Measurements from ENCODE around the gene GRM8.

GRM8 gene

GRCh38 chr7:126988022-126988421, 264.7 kb downstream of the GRM8 start:
- Histone ChIP-seq H3K4me2 (ENCODE audit: low read depth, low read length, poor library complexity, severe bottlenecking) (no peak overlapping the region), H4K20me1 (ENCODE audit: insufficient read depth, low read length, poor library complexity, severe bottlenecking) (no peaks in the 10 kb centered on the region), H3K79me2 (ENCODE audit: insufficient read depth, low read length) (no peaks in the 10 kb centered on the region), H3K36me3 (ENCODE audit: insufficient read depth, low read length) (no peaks in the 10 kb centered on the region), H3K9me2 (replicated peaks; ENCODE audit: low read depth, low read length) (no peaks in the 10 kb centered on the region), H2AFZ (ENCODE audit: low read length) (no peak overlapping the region), H3K27me3 (ENCODE audit: insufficient read depth, low read length, poor library complexity, severe bottlenecking) (no peaks in the 10 kb centered on the region), H3K9me3 (ENCODE audit: insufficient read depth, low read depth, low read length) (no peaks in the 10 kb centered on the region), H3K4me1 (ENCODE audit: insufficient read depth, low read length, poor library complexity, severe bottlenecking) (no peaks in the 10 kb centered on the region), H3K4me3 (ENCODE audit: low read length, poor library complexity, severe bottlenecking) (no peak overlapping the region), H3K9ac (ENCODE audit: low read depth, low read length, poor library complexity, severe bottlenecking) (no peak overlapping the region), H3F3A (ENCODE audit: low read depth) (no peaks in the 10 kb centered on the region)
- TF ChIP-seq CTCF (conservative IDR thresholded peaks at IDR 0.05; ENCODE audit: low read length) (no peak), EZH2phosphoT487 (IDR thresholded peaks at IDR 0.05; ENCODE audit: borderline replicate concordance) (no peak)

GRCh38 chr7:126979722-126980121, 273.0 kb downstream of the GRM8 start:
- Histone ChIP-seq H3K27me3 (ENCODE audit: insufficient read depth, low read length, poor library complexity, severe bottlenecking) (no peaks in the 10 kb centered on the region), H3F3A (ENCODE audit: low read depth) (no peaks in the 10 kb centered on the region), H4K20me1 (ENCODE audit: insufficient read depth, low read length, poor library complexity, severe bottlenecking) (no peaks in the 10 kb centered on the region), H3K9me3 (ENCODE audit: insufficient read depth, low read depth, low read length) (no peaks in the 10 kb centered on the region), H2AFZ (ENCODE audit: low read length) (no peak overlapping the region), H3K4me3 (ENCODE audit: low read length, poor library complexity, severe bottlenecking) (no peak overlapping the region), H3K9ac (ENCODE audit: low read depth, low read length, poor library complexity, severe bottlenecking) (no peak overlapping the region), H3K4me2 (ENCODE audit: low read depth, low read length, poor library complexity, severe bottlenecking) (no peak overlapping the region), H3K9me2 (replicated peaks; ENCODE audit: low read depth, low read length) (no peaks in the 10 kb centered on the region), H3K79me2 (ENCODE audit: insufficient read depth, low read length) (no peaks in the 10 kb centered on the region), H3K4me1 (ENCODE audit: insufficient read depth, low read length, poor library complexity, severe bottlenecking) (no peaks in the 10 kb centered on the region), H3K36me3 (ENCODE audit: insufficient read depth, low read length) (no peaks in the 10 kb centered on the region)
- TF ChIP-seq EZH2phosphoT487 (IDR thresholded peaks at IDR 0.05; ENCODE audit: borderline replicate concordance): no peak
- TF ChIP-seq CTCF (conservative IDR thresholded peaks at IDR 0.05; ENCODE audit: low read length): no peak

GRCh38 chr7:126978865-126979264, 273.9 kb downstream of the GRM8 start:
- no peak overlapping the region for H3K4me2 ChIP-seq (ENCODE audit: low read depth, low read length, poor library complexity, severe bottlenecking)

More at GRCh38 chr7:126978865-126979264, 273.9 kb downstream of the GRM8 start:
- no peaks in the 10 kb centered on the region for H3K4me1 ChIP-seq (ENCODE audit: insufficient read depth, low read length, poor library complexity, severe bottlenecking)
- H4K20me1 ChIP-seq (ENCODE audit: insufficient read depth, low read length, poor library complexity, severe bottlenecking): no peaks in the 10 kb centered on the region
- H2AFZ ChIP-seq (ENCODE audit: low read length): no peak overlapping the region
- no peak overlapping the region for H3K4me3 ChIP-seq (ENCODE audit: low read length, poor library complexity, severe bottlenecking)
- H3K36me3 ChIP-seq (ENCODE audit: insufficient read depth, low read length): no peaks in the 10 kb centered on the region
- no peaks in the 10 kb centered on the region for H3K9me2 ChIP-seq (replicated peaks; ENCODE audit: low read depth, low read length)
- H3F3A ChIP-seq (ENCODE audit: low read depth): no peaks in the 10 kb centered on the region
- H3K79me2 ChIP-seq (ENCODE audit: insufficient read depth, low read length): no peaks in the 10 kb centered on the region
- H3K9me3 ChIP-seq (ENCODE audit: insufficient read depth, low read depth, low read length): no peaks in the 10 kb centered on the region
- TF ChIP-seq EZH2phosphoT487 (IDR thresholded peaks at IDR 0.05; ENCODE audit: borderline replicate concordance) (no peak), CTCF (conservative IDR thresholded peaks at IDR 0.05; ENCODE audit: low read length) (no peak)
- H3K27me3 ChIP-seq (ENCODE audit: insufficient read depth, low read length, poor library complexity, severe bottlenecking): no peaks in the 10 kb centered on the region
- no peak overlapping the region for H3K9ac ChIP-seq (ENCODE audit: low read depth, low read length, poor library complexity, severe bottlenecking)
